DMS79 treated with DMSO at 0.1 percent for 48 hours (cell line): ENCODE results near the gene BUD31.
"Not testable (repeated sequence)": the region's sequence is repeated elsewhere in the genome, so short reads cannot be mapped to it uniquely, and the experiment has no call there.

ENCODE experiments used
- DNase-seq: peaks from one replicate; lab custom pipeline; 2025; lab: John Stamatoyannopoulos, UW

BUD31 gene

DNA sequence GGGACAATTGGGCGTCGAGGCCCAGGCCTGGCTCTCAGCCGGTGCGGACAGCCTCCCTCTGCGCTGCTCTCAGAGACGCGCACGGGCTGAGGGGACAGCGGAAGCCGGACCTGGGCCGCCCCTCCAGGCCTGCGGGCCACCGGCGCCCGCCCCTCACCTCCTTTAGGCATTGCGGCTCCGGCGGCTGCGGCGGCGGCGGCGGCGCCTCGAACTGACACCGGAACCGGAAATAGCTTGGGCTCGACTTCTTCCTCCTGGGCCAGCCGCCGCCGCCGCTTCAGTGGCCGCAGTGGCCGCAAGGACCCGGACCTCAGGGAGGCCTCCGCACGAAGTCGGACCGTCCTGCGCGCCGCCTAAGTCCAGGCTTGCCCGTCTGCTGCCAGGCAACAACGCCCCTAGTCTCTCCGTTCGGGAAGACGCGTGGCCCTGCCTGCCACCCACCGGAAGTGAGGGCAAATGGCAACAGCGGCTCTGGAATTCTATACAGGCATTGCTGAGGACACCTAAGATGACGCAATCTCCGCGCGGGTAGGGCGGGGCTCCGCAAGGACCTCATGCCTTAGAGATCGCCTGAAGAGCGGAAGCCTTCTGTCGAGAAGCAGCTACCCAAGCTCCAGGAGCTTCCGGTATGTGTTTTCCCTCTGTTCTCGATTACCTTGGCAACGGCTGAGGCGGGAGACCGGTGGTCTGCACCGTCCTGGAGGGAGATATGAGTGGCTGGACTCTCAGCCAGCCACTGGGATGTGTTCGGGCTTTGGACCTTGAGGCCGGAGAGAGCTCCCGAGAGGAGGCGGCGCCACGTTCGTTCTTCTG is at the start of gene BUD31, which contains the start of gene PDAP1:
Gene BUD31 (plus strand): TSS at position 591 of the 813 bp plus-strand sequence. CDS start 2,124 bp downstream, outside the sequence.
Gene PDAP1 (minus strand): TSS at position 219 of the 813 bp plus-strand sequence. CDS start 49 bp downstream, at position 170.
- DNase-seq = peak; percentile 94

DNA sequence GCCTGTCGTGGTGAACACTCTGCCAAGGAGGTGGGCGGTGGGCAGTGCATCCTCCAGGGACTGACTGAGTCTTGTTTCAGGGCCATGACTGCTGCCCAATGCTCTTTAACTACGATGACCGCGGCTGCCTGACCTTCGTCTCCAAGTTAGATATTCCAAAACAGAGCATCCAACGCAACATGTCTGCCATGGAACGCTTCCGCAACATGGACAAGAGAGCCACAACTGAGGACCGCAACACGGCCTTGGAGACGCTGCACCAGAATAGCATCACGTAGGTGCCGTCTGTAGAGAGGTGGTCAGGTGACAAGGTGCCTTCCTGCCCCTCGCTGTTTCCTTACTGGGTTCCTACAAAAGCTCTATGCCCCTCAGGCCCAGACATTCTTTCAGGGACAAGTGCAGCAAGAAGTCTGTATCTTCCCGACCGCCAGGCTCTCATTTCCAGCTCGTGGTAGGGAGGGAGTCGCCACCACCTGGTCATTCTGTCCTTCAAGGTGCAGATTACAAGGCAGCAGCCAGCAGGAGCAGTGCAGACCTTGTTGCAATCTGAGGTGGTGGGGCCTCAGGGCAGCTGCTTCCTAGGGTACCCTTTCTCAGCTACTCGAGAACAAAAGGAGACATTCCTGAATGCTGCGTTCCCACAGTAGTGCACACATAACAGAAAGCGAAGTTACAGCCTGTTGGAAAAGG is 49.2 kb upstream of the BUD31 start:
- DNase-seq = no peak

DNA sequence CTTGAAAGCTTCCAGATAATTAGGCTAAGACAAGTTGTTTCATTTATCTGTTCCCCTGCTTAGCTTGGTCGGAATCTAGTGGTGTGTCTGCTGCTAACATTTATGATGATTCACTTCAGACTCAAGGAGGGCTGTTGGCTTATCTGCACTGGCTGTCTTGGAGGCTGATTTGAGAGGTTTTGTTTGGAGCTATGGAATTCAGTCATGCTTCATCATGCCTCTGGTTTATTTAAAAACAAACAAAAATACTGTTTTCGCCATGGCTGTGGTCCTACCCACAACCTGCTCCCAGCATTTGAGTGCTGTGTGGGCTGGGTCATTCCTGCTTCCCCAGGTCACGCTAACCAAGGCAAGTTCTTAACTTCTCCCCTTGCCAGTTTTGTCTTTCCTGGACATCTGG is 46.0 kb upstream of the BUD31 start:
- DNase-seq = no peak

DNA sequence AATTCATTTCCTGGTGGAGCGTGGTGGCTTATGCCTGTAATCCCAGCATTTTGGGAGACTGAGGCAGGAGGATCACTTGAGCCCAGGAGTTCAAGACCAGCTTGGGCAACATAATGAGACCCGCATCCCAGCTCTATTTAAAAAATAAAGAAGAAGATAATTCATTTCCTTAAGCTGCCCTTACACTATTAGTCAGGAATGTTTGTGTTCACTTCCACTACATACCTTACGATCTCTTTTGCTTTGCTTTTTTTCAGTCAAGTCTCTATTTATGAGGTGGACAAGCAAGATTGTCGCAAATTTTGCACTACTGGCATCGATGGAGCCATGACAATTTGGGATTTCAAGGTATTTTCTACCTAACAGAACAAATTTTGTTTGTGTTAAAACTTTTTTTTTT is 45.5 kb upstream of the BUD31 start:
- DNase-seq = no peak

GRCh38 chr7:99365318-99366141 is 43.2 kb upstream of the BUD31 start:
- no peak for DNase-seq

DNA sequence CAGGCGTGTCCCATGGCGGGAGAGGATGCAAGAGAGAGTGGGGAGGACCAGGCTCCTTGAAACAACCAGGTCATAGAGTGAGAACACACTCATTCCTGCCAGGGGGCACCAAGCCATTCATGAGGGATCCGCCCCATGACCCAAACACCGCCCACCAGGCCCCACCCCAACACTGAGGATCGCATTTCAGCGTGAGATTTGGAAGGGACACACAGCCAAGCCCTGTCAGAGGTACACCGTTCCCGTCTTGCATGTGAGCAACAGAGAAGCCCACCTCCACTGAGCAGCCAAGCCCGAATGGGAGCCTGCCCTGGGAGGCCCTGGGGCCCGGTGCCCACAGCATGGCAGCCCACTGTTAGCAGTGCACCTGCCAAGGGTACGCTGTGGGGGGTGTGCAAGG is 42.1 kb upstream of the BUD31 start:
- no peak for DNase-seq

DNA sequence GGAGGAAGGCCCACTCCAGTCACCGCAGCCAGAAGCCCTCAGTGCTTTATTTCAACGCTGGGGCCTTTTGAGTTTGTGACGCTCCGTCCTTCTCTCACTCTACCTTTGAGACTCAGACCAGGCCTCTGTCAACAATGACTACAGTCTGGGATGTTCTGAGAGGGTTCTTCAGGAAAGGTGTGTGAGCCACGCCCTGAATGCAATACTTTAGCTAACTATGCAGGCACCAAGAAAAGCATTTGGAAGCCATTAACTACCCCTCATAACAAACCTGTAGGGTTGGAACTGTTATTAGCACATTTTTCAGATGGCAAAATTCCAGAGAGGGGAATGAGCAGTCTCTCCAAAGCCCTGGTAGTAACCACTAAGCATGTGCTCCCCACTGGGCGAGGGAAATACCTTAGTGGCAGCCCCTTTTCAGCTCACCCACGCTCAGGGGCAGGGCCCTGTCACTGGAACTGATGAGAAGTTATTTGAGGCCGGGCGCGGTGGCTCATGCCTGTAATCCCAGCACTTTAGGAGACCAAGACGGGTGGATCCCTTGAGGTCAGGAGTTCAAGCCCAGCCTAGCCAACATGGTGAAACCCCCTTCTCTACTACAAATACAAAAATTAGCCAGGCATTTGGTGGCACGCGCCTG is 39.9 kb upstream of the BUD31 start:
- DNase-seq = peak; percentile 24

DNA sequence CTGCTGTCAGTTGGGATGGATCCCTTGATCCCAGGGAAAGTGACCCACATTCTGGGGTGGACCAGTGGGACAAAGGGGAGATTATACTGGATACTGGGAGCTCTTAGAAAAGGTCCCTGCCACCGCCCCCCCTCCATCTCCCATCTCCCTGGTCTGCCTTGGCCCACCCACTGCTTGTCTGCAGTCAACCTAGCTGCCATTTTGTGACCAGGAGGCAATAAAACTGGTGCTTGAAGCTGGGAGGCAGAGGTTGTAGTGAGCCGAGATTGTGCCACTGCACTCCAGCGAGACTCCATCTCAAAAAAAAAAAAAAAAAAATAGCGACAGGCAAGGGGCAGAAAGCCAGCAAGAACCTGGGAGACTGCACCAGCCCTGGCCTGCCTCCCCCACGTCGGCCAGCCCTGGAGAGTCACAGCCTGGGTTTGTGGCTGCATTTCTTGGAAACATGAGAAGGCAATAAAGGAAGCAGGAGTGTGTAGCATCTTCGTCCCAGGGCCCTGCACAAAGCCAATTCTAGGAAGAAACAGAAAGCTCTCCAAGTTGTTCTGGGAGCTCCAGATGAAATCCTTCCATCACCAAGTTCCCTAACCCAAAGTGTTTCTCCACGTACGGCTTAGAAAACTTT is 38.9 kb upstream of the BUD31 start:
- no peak for DNase-seq

DNA sequence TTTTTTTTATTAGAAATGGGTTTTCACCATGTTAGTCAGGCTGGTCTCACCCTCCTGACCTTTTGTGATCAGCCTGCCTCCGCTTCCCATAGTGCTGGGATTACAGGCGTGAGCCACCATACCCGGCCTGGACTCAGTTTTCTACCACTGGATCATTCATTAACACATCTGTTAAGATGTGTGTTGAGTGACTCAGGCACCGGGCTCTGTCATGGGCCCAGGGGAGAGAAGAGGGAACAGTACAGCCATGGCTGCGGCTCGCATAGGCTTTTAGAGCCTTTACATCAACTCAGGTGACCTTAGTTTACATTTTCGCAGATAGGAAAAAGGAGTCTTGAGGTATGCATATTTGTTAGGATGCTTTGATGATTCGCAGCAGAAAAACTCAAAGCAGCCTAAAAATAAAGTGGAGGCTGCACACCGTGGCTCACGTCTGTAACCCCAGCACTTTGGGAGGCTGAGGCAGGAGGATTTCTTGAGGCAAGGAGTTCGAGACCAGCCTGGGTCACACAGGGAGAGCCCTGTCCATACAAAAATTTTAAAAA is 37.3 kb upstream of the BUD31 start:
- DNase-seq = no peak

DNA sequence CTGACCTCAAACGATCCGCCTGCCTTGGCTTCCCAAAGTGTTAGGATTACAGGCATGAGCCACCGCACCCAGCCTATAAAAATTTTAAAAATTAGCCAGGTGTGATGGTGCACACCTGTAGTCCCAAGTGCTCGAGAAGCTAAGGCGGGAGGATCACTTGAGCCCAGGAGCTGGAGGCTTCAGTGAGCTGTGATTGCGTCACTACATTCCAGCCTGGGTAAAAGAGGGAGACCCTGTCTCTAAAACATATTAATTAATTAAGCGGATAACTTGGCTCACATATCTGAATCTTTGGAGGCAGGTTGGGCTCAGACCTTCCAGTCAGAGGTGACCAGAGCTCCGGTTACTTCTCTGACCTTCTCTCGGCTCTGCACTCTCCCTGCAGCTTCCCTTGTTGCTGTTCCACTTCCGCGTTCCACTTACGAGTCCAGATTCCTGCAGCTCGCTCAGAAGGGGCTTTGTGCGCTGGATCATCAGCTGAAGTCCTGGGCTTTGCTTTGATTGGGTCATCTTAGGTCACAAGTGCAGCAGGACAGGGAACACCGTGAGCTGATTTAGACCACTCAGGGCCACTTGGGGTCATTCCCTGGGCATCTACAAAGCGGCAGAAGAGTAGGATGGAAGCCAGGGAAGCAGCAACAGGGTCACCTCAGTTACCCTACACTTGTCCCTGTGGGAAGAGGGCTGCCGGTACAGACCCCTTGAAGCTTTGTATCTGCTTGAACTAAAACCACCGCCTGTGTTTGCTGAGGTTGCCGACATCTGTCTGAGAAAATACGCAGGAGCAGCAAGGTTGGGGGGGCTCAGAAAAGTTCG is 36.3 kb upstream of the BUD31 start:
- DNase-seq = peak; percentile 78

DNA sequence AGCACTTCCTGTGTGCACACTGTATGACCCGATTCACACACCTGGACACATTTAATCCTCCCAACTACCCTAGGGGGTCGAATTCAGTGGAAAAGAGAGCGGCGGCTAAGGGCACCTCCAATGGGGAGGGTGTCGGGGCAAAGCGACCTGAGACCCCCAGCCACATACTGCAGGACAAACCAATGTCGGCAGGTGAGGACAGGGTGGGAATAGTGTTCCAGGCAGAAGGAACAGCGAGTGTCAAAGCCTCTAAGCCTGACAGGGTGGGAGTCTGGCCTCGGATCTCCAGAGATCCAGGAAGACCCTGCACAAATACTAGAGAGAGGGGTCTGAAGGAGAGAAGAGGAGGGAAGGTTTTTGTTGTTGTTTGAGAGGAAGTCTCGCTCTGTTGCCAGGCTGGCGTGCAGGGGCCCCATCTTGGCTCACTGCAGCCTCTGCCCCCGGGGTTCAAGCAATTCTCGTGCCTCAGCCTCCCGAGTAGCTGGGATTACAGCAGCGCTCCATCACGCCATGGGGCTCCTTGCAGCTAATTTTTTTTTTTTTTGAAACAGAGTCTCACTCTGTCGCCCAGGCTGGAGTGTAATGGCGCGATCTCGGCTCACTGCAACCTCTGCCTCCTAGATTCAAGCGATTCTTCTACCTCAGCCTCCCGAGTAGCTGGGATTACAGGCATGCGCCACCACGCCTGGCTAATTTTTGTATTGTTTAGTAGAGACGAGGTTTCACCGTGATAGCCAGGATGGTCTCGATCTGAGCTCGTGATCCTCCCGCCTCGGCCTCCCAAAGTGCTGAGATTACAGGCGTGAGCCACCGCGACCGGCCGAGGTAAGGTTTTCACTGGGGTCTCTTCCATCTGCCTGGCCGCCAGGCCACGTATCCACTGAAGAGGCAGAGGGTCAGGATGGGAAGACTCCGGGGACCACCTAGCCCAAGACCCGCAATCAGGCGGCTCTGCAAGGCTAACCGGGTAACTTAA is 35.4 kb upstream of the BUD31 start:
- no peak for DNase-seq

DNA sequence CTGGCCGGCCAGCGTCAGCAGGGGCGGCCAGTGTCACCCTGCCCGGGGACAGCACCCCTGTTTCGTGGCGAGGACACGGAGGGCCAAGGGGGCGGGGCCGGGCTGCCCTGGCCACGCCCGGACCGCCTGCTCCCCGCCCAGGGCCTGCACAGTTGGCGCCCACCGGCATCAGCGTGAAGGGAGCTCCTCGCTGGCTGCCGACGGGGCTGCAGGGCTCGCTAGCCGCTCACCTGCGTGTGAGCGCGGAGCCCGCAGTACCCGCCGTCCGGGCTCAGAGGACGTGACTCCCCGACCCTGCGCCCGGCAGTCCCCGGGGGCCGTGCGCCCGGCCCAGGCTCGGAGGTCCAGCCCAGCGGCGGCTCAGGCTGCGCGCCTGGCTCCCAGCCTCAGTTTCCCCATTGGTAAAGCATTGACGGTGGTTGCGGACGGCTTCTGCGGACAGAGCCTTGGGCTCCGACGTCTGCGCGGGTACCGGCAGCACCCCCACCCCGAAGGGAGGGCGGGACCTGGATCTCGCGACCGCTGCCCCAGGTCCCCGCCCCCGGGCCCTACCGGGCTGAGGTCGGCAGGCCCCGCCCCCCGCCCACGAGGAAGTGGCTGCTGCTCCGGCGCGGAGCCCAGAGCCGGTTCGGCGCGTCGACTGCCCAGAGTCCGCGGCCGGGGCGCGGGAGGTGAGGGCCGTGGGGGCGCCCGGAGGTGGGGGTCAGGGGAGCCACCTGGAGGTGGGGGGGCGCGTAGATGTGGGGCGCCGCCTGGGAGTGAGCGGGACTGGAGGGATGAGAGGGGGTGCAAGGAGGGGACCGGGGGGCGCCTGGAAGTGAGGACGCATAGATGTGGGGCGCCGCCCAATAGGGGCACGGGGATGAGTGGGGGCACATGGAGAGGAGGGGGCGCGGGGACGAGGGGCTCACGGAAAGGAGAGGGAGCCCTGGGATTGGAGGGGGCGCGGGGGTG is 34.4 kb upstream of the BUD31 start, which contains the start of gene ARPC1B:
Gene ARPC1B (plus strand): TSS at position 620 of the 954 bp plus-strand sequence. CDS start 10,985 bp downstream, outside the sequence.
- peak; percentile 9 for DNase-seq

- DNase-seq = peak; percentile 33
These were observed 33.5 kb upstream of the BUD31 start for GRCh38 chr7:99375070-99375807.

- DNase-seq = no peak
These were observed 29.7 kb upstream of the BUD31 start for GRCh38 chr7:99379043-99379577.

DNA sequence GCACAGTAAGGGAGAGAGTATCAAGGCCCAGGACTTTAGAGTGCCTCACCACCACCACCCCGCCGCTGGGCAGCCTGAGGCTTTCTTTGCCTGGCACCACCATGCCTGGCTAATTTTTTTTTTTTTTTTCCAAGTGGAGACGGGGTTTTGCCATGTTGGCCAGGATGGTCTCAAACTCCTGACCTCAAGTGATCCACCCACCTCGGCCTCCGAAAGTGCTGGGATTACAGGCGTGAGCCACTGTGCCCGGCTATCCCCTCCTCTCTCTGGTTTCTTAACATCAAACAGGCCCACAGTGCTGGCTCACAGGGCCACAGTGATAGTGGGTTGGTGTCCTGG is 29.1 kb upstream of the BUD31 start:
- DNase-seq = not testable (repeated sequence)

DNA sequence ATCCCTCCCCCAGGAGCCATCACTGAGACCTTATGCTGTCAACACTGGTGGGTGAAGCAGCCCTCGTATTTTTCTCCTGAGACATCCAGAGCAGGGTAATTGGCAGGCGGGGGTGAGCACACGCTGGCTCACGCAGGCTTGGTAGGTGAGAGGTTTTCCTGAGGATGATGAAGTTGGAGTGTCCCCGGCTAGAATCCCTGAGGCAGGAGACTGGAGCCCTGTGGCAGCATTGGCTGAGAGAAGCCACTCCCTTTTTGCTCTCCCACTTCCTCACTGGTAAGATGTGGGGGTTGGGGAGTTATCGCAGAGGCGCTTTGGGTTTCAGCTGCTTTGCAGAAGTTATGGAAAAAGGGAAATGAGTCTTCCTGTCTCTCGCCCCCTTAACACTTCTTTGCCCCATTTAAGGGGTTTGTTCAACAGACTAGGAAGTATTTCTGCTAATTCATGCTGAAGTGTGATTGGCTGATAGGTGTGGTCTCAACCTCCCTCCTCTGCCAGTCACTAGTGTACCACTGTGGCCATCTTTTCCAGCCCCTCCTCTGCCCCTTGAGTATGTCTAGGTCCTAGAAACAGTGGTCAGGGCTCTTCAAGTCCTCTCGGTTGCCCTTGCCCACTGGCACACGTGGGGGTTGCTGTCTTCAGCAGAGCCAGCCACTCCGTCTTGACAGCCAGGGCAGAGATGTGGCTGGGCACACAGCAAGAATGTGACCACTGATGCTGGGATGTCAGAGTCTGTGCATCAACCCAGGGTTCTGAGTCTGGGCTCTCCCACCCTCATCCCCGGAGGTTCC is 28.5 kb upstream of the BUD31 start:
- no peak for DNase-seq
